Activated naive CD8-positive, alpha-beta T cell treated with anti-CD3 and anti-CD28 coated beads, Interleukin-2, amount 50 U/mL, for 24 hours (primary cell): ENCODE results near the gene ELP1.

Source experiments
- ATAC-seq: fragments of 150-1000 bp; cut with Tn5 transposase; one replicate; pipeline ENCODE4 v1.10.0; 2021
- DNase-seq: peaks from one replicate; pipeline ENCODE4 v3.0.0; 2021
- H3K27ac Mint-ChIP-seq: one replicate; pipeline ENCODE4 v1.8.0; 2021; ENCODE audit warnings: mild to moderate bottlenecking, mixed read lengths
- H3K27me3 Mint-ChIP-seq: one replicate; pipeline ENCODE4 v1.8.0; 2021; ENCODE audit warnings: mixed read lengths
- H3K36me3 Mint-ChIP-seq: one replicate; pipeline ENCODE4 v1.8.0; 2021; ENCODE audit warnings: low read depth, mixed read lengths
- H3K4me1 Mint-ChIP-seq: one replicate; pipeline ENCODE4 v1.8.0; 2021; ENCODE audit warnings: mixed read lengths
- H3K4me3 Mint-ChIP-seq: one replicate; pipeline ENCODE4 v1.8.0; 2021; ENCODE audit warnings: mild to moderate bottlenecking, moderate library complexity, mixed read lengths
- H3K9me3 Mint-ChIP-seq: one replicate; pipeline ENCODE4 v1.8.0; 2021; ENCODE audit warnings: mixed read lengths

ELP1 gene

GRCh38 chr9:108880738-108881316 is 53.1 kb downstream of the ELP1 start:
- Mint-ChIP-seq H3K27me3 (no peaks in the 10 kb centered on the region), H3K4me3 (no peak overlapping the region), H3K4me1 (peaks cover 8% of the 10 kb centered on the region), H3K36me3 (peaks cover 68% of the 10 kb centered on the region), H3K27ac (no peak overlapping the region), H3K9me3 (no peaks in the 10 kb centered on the region)
- DNase-seq (no peak), ATAC-seq (no peak)

GRCh38 chr9:108877524-108877923 is 56.4 kb downstream of the ELP1 start:
- ATAC-seq (no peak), DNase-seq (no peak)
- no peaks in the 10 kb centered on the region for H3K9me3 Mint-ChIP-seq
- no peak overlapping the region for H3K4me3 Mint-ChIP-seq
- H3K27me3 Mint-ChIP-seq, result no peaks in the 10 kb centered on the region
- H3K36me3 Mint-ChIP-seq, result peaks cover 73% of the 10 kb centered on the region
- H3K4me1 Mint-ChIP-seq, result peaks cover 2% of the 10 kb centered on the region
- peak overlapping the region; percentile 68 for H3K27ac Mint-ChIP-seq

- H3K4me1 Mint-ChIP-seq, result peaks cover 2% of the 10 kb centered on the region
- H3K36me3 Mint-ChIP-seq, result peaks cover 76% of the 10 kb centered on the region
Observed at GRCh38 chr9:108876425-108876824, 57.5 kb downstream of the ELP1 start.

GRCh38 chr9:108874058-108874788 is 59.7 kb downstream of the ELP1 start:
- H3K4me3 Mint-ChIP-seq, result no peak overlapping the region
- DNase-seq, result no peak
- H3K4me1 Mint-ChIP-seq, result peaks cover 2% of the 10 kb centered on the region
- no peak for ATAC-seq
- peaks cover 4% of the 10 kb centered on the region for H3K9me3 Mint-ChIP-seq
- H3K36me3 Mint-ChIP-seq, result peaks cover 78% of the 10 kb centered on the region
- H3K27me3 Mint-ChIP-seq, result no peaks in the 10 kb centered on the region
- no peak overlapping the region for H3K27ac Mint-ChIP-seq

More at GRCh38 chr9:108876425-108876824, 57.5 kb downstream of the ELP1 start:
- H3K27me3 Mint-ChIP-seq, result no peaks in the 10 kb centered on the region
- ATAC-seq, result no peak
- no peak overlapping the region for H3K27ac Mint-ChIP-seq
- DNase-seq, result no peak
- no peak overlapping the region for H3K4me3 Mint-ChIP-seq
- H3K9me3 Mint-ChIP-seq, result peaks cover 3% of the 10 kb centered on the region

- Mint-ChIP-seq H3K36me3 (peaks cover 62% of the 10 kb centered on the region), H3K27ac (no peak overlapping the region), H3K4me1 (no peaks in the 10 kb centered on the region), H3K9me3 (peaks cover 4% of the 10 kb centered on the region), H3K27me3 (no peaks in the 10 kb centered on the region), H3K4me3 (no peak overlapping the region)
- DNase-seq (no peak), ATAC-seq (no peak)
Observed at GRCh38 chr9:108869092-108869725, 64.7 kb downstream of the ELP1 start.

- no peaks in the 10 kb centered on the region for H3K4me1 Mint-ChIP-seq
- ATAC-seq, result no peak
- no peak overlapping the region for H3K27ac Mint-ChIP-seq
- H3K36me3 Mint-ChIP-seq, result peaks cover 50% of the 10 kb centered on the region
- no peak overlapping the region for H3K4me3 Mint-ChIP-seq
- H3K27me3 Mint-ChIP-seq, result no peaks in the 10 kb centered on the region
- DNase-seq, result no peak
- peaks cover 4% of the 10 kb centered on the region for H3K9me3 Mint-ChIP-seq
Observed at GRCh38 chr9:108867829-108868228, 66.1 kb downstream of the ELP1 start.

- peaks cover 46% of the 10 kb centered on the region for H3K36me3 Mint-ChIP-seq
Observed at GRCh38 chr9:108867116-108867515, 66.8 kb downstream of the ELP1 start.

GRCh38 chr9:108866001-108866420 is 67.9 kb downstream of the ELP1 start:
- Mint-ChIP-seq H3K36me3 (peaks cover 36% of the 10 kb centered on the region), H3K9me3 (no peaks in the 10 kb centered on the region), H3K4me1 (no peaks in the 10 kb centered on the region), H3K4me3 (no peak overlapping the region), H3K27me3 (no peaks in the 10 kb centered on the region), H3K27ac (no peak overlapping the region)
- ATAC-seq (no peak), DNase-seq (no peak)

More at GRCh38 chr9:108867116-108867515, 66.8 kb downstream of the ELP1 start:
- ATAC-seq, result no peak
- no peak for DNase-seq
- Mint-ChIP-seq H3K9me3 (peaks cover 4% of the 10 kb centered on the region), H3K27me3 (no peaks in the 10 kb centered on the region), H3K4me3 (no peak overlapping the region), H3K4me1 (no peaks in the 10 kb centered on the region), H3K27ac (no peak overlapping the region)

- no peak overlapping the region for H3K27ac Mint-ChIP-seq
- ATAC-seq (no peak), DNase-seq (no peak)
- H3K4me1 Mint-ChIP-seq, result no peaks in the 10 kb centered on the region
- no peak overlapping the region for H3K4me3 Mint-ChIP-seq
- H3K27me3 Mint-ChIP-seq, result no peaks in the 10 kb centered on the region
- H3K9me3 Mint-ChIP-seq, result no peaks in the 10 kb centered on the region
- H3K36me3 Mint-ChIP-seq, result peaks cover 28% of the 10 kb centered on the region
Observed at GRCh38 chr9:108865037-108865436, 68.9 kb downstream of the ELP1 start.

GRCh38 chr9:108864446-108864845 is 69.5 kb downstream of the ELP1 start:
- Mint-ChIP-seq H3K4me3 (no peak overlapping the region), H3K9me3 (no peaks in the 10 kb centered on the region), H3K27ac (no peak overlapping the region), H3K27me3 (no peaks in the 10 kb centered on the region), H3K4me1 (peaks cover 2% of the 10 kb centered on the region), H3K36me3 (peaks cover 23% of the 10 kb centered on the region)
- ATAC-seq (no peak), DNase-seq (no peak)

- Mint-ChIP-seq H3K27me3 (no peaks in the 10 kb centered on the region), H3K9me3 (no peaks in the 10 kb centered on the region), H3K4me1 (peaks cover 2% of the 10 kb centered on the region), H3K27ac (no peak overlapping the region), H3K36me3 (peaks cover 17% of the 10 kb centered on the region), H3K4me3 (no peak overlapping the region)
- ATAC-seq (no peak), DNase-seq (no peak)
Observed at GRCh38 chr9:108863891-108864290, 70.0 kb downstream of the ELP1 start.

GRCh38 chr9:108861997-108862396 is 71.9 kb downstream of the ELP1 start, which contains the start of gene ACTL7A:
Gene ACTL7A, plus strand, starts transcription at chr9:108862266. Its CDS starts 57 bp downstream, at chr9:108862323.
- DNase-seq (no peak), ATAC-seq (no peak)
- no peak within 1 kb of the TSS for H3K4me3 Mint-ChIP-seq
- peaks cover under 1% of the 10 kb centered on the region for H3K36me3 Mint-ChIP-seq
- no peaks in the 10 kb centered on the region for H3K27me3 Mint-ChIP-seq
- H3K9me3 Mint-ChIP-seq, result no peaks in the 10 kb centered on the region
- H3K4me1 Mint-ChIP-seq, result peaks cover 2% of the 10 kb centered on the region
- no peak within 1 kb of the TSS for H3K27ac Mint-ChIP-seq

- H3K4me1 Mint-ChIP-seq, result peaks cover 2% of the 10 kb centered on the region
- no peaks in the 10 kb centered on the region for H3K27me3 Mint-ChIP-seq
- no peaks in the 10 kb centered on the region for H3K9me3 Mint-ChIP-seq
- no peaks in the 10 kb centered on the region for H3K36me3 Mint-ChIP-seq
- DNase-seq, result no peak
- no peak for ATAC-seq
- H3K4me3 Mint-ChIP-seq, result no peak overlapping the region
- no peak overlapping the region for H3K27ac Mint-ChIP-seq
Observed at GRCh38 chr9:108861464-108861863, 72.5 kb downstream of the ELP1 start.

GRCh38 chr9:108860764-108861163 is 73.2 kb downstream of the ELP1 start:
- H3K9me3 Mint-ChIP-seq, result no peaks in the 10 kb centered on the region
- no peak for DNase-seq
- H3K27ac Mint-ChIP-seq, result no peak overlapping the region
- no peak overlapping the region for H3K4me3 Mint-ChIP-seq
- H3K36me3 Mint-ChIP-seq, result no peaks in the 10 kb centered on the region
- no peak for ATAC-seq
- no peaks in the 10 kb centered on the region for H3K27me3 Mint-ChIP-seq
- H3K4me1 Mint-ChIP-seq, result peaks cover 2% of the 10 kb centered on the region

GRCh38 chr9:108860354-108860753 is 73.6 kb downstream of the ELP1 start:
- DNase-seq, result no peak
- H3K4me3 Mint-ChIP-seq, result no peak overlapping the region
- no peak overlapping the region for H3K27ac Mint-ChIP-seq
- H3K4me1 Mint-ChIP-seq, result peaks cover 2% of the 10 kb centered on the region
- no peaks in the 10 kb centered on the region for H3K9me3 Mint-ChIP-seq
- H3K27me3 Mint-ChIP-seq, result no peaks in the 10 kb centered on the region
- no peak for ATAC-seq
- H3K36me3 Mint-ChIP-seq, result no peaks in the 10 kb centered on the region
